HepG2 (cell line): ENCODE data around the gene ERBB3. TPM values are rescaled to one million over a fixed set of nuclear protein-coding genes. Genes with fewer than 3 reads are reported as not detected.
A peak's percentile ranks its signal among the peaks of the same experiment; 100 is the strongest.

Experiments
- FOXJ3 ChIP-seq: sonication (generic); formaldehyde crosslinking; IDR thresholded peaks from 2 replicates; pipeline ENCODE4 v1.4.0; 2020; ENCODE audit warnings: missing genetic modification reagents, mild to moderate bottlenecking, borderline replicate concordance
- FOXK1 ChIP-seq: sonication (generic); formaldehyde crosslinking; IDR thresholded peaks from 2 replicates; pipeline ENCODE4 v1.4.0; 2020; ENCODE audit warnings: low read depth, missing genetic modification reagents, borderline replicate concordance
- HMGXB4 ChIP-seq, 2 experiments: sonication (generic) in 1 of 2; formaldehyde crosslinking in 1 of 2; IDR thresholded peaks; 2 replicates each; pipeline versions ENCODE4 v1.4.0 to v1.6.1; 2018 to 2020; ENCODE audit warnings: missing genetic modification reagents in 2 of 2, borderline replicate concordance in 1 of 2, low read depth in 1 of 2, mild to moderate bottlenecking in 1 of 2, missing biosample characterization in 1 of 2
- MAX ChIP-seq: IDR thresholded peaks from 2 replicates; pipeline ENCODE4 v1.6.1; 2012; ENCODE audit warnings: inconsistent platforms
- NPAS2 ChIP-seq: sonication (generic); formaldehyde crosslinking; IDR thresholded peaks from 2 replicates; pipeline ENCODE4 v1.8.0; 2022; ENCODE audit warnings: mild to moderate bottlenecking, missing genetic modification reagents, borderline replicate concordance
- PAF1 ChIP-seq: IDR thresholded peaks from 2 replicates; pipeline ENCODE4 v1.6.1; 2016; ENCODE audit warnings: missing genetic modification reagents, missing compliant biosample characterization
- PAX8 ChIP-seq: sonication (generic); formaldehyde crosslinking; IDR thresholded peaks from 2 replicates; pipeline ENCODE4 v1.8.0; 2022; ENCODE audit warnings: mild to moderate bottlenecking, missing genetic modification reagents, borderline replicate concordance
- POLR2AphosphoS5 ChIP-seq: IDR thresholded peaks from 2 replicates; pipeline ENCODE4 v1.6.1; 2012; ENCODE audit warnings: low read depth, low read length
- RAD21 ChIP-seq: fragments of 450-650 bp; formaldehyde crosslinking; IDR thresholded peaks from 2 replicates; pipeline ENCODE4 v1.5.0; 2020; ENCODE audit warnings: mild to moderate bottlenecking
- RBM22 ChIP-seq: fragments of 200-400 bp; formaldehyde crosslinking; optimal IDR thresholded peaks from 2 replicates; pipeline ENCODE3; 2017; ENCODE audit warnings: mild to moderate bottlenecking, low read length, moderate library complexity
- REXO4 ChIP-seq: sonication (generic); formaldehyde crosslinking; IDR thresholded peaks from 2 replicates; pipeline ENCODE4 v1.8.0; 2022; ENCODE audit warnings: missing genetic modification reagents, mild to moderate bottlenecking, borderline replicate concordance
- U2AF2 ChIP-seq: fragments of 200-400 bp; formaldehyde crosslinking; IDR thresholded peaks from 2 replicates; pipeline ENCODE4 v1.6.1; 2017; ENCODE audit warnings: low read depth, mild to moderate bottlenecking, low read length
- XRCC5 ChIP-seq: fragments of 200-400 bp; formaldehyde crosslinking; optimal IDR thresholded peaks from 2 replicates; pipeline ENCODE3; 2017; ENCODE audit warnings: mild to moderate bottlenecking, low read length
- ZBTB38 ChIP-seq: sonication (generic); formaldehyde crosslinking; IDR thresholded peaks from 2 replicates; pipeline ENCODE4 v1.5.1; 2020; ENCODE audit warnings: mild to moderate bottlenecking, missing genetic modification reagents
- ZBTB39 ChIP-seq: sonication (generic); formaldehyde crosslinking; IDR thresholded peaks from 2 replicates; pipeline ENCODE4 v1.5.0; 2020; ENCODE audit warnings: missing genetic modification reagents
- ZNF136 ChIP-seq: sonication (generic); formaldehyde crosslinking; IDR thresholded peaks from 2 replicates; pipeline ENCODE4 v1.8.1; 2022; ENCODE audit warnings: low read depth, mild to moderate bottlenecking, moderate library complexity, missing genetic modification reagents
- ZNF17 ChIP-seq: sonication (generic); formaldehyde crosslinking; IDR thresholded peaks from 2 replicates; pipeline ENCODE4 v1.5.0; 2020; ENCODE audit warnings: mild to moderate bottlenecking, missing genetic modification reagents
- ZNF263 ChIP-seq: sonication (generic); formaldehyde crosslinking; IDR thresholded peaks from 2 replicates; pipeline ENCODE4 v1.4.0; 2020; ENCODE audit warnings: missing genetic modification reagents
- ZNF3 ChIP-seq: IDR thresholded peaks from 2 replicates; pipeline ENCODE4 v1.7.0; 2017; ENCODE audit warnings: inconsistent platforms
- ZNF652 ChIP-seq: IDR thresholded peaks from 2 replicates; pipeline ENCODE4 v1.6.1; 2016; ENCODE audit warnings: low read depth, borderline replicate concordance
- ZSCAN12 ChIP-seq: sonication (generic); formaldehyde crosslinking; IDR thresholded peaks from 2 replicates; pipeline ENCODE4 v1.9.0; 2021; ENCODE audit warnings: mild to moderate bottlenecking, missing genetic modification reagents
- polyA plus RNA-seq, 8 experiments: library from polyadenylated mRNA; depleted of rRNA in 3 of 8; stranded (reverse) in 7 of 8; unstranded in 1 of 8; fragments of >200 nt; fragmentation: Illumina TruSeq in 4 of 8; extraction: Trizol in 4 of 8; gene quantifications; 2 replicates each; pipeline versions ENCODE4 v1.2.1 to v1.2.3, GENCODE V29; 2011 to 2016; ENCODE audit warnings: low read depth in 4 of 8, missing spikeins in 1 of 8, mixed read lengths in 1 of 8; ENCODE audit not compliant: insufficient read depth in 1 of 8
- total RNA-seq, 5 experiments: library from RNA; depleted of rRNA; stranded (reverse); fragments of >200 nt; fragmentation: Illumina TruSeq; extraction: Trizol; gene quantifications; 2 replicates each; pipeline ENCODE4 v1.2.3, GENCODE V29; 2016; ENCODE audit warnings: low read depth in 1 of 5
- TF ChIP-seq, protein P1 (sequence below): sonication (generic); formaldehyde crosslinking; IDR thresholded peaks from 2 replicates; pipeline ENCODE4 v1.8.0; 2022; ENCODE audit warnings: missing genetic modification reagents, mild to moderate bottlenecking, inconsistent platforms, borderline replicate concordance
- TF ChIP-seq, protein P2 (sequence below): sonication (generic); formaldehyde crosslinking; IDR thresholded peaks from 2 replicates; pipeline ENCODE4 v1.8.1; 2023; ENCODE audit warnings: mild to moderate bottlenecking, missing genetic modification reagents, borderline replicate concordance
- TF ChIP-seq, protein P3 (sequence below): sonication (generic); formaldehyde crosslinking; IDR thresholded peaks from 2 replicates; pipeline ENCODE4 v1.4.0; 2020; ENCODE audit warnings: missing genetic modification reagents, borderline replicate concordance

ERBB3 gene
- total and polyA plus RNA-seq, 2 of the 13 experiments (the other 11 are each of a cell fraction or from before 2014, with no cell fraction given): 93.6 to 358 TPM

DNA sequence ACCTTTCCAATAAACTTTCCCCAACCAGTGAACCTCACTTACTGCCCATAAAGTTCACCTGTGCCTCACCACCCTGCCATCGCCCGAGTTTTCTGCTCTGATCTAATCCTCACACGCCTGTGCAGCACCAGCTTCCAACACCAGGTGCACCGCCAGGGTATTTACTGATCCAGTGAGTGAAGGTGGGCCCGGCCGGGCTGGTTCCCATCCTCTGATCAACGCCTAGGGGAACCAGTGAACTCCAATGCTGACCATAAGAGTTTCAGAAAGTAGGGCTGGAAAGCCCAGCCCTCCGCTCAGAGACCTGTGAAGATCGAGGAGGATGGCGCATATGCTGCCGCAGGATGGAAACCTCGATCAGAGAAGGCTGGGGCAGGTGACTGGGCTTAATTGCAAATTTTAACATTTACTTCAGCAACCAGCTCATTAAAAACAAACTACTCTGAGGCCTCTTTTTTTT lies 71.7 kb downstream of the ERBB3 start (continued):
- TF ChIP-seq ZBTB39 (no peak), PAX8 (CRISPR knock-in tag) (no peak), ZNF136 (CRISPR knock-in tag) (0 out of 2 replicates have a peak, but pooled peaks have one; percentile 8), MAX (peak; percentile 47; the same call in 1 of the 2 replicates), XRCC5 (peak; percentile 83), ZNF17 (CRISPR knock-in tag) (no peak), U2AF2 (no peak; the same call in 1 of the 2 replicates), ZNF652 (CRISPR knock-in tag) (no peak), REXO4 (CRISPR knock-in tag) (no peak), ZBTB38 (CRISPR knock-in tag) (0 out of 2 replicates have a peak, but pooled peaks have one; percentile 22), FOXK1 (CRISPR knock-in tag) (no peak), HMGXB4 (CRISPR knock-in tag; IDR thresholded peaks at IDR 0.05; ENCODE audit: borderline replicate concordance in 1 of 2, low read depth in 1 of 2) (no peak), NPAS2 (CRISPR knock-in tag) (no peak), RAD21 (CRISPR knock-in tag) (0 out of 2 replicates have a peak, but pooled peaks have one; percentile 29), POLR2AphosphoS5 (peak; percentile 58; the same call in 1 of the 2 replicates), RBM22 (no peak), ZNF3 (CRISPR knock-in tag) (no peak), PAF1 (CRISPR knock-in tag) (no peak), FOXJ3 (CRISPR knock-in tag) (0 out of 2 replicates have a peak, but pooled peaks have one; percentile 2), ZNF263 (CRISPR knock-in tag) (0 out of 2 replicates have a peak, but pooled peaks have one; percentile 30), ZSCAN12 (CRISPR knock-in tag) (0 out of 2 replicates have a peak, but pooled peaks have one; percentile 42)
- TF ChIP-seq, protein P1, sequence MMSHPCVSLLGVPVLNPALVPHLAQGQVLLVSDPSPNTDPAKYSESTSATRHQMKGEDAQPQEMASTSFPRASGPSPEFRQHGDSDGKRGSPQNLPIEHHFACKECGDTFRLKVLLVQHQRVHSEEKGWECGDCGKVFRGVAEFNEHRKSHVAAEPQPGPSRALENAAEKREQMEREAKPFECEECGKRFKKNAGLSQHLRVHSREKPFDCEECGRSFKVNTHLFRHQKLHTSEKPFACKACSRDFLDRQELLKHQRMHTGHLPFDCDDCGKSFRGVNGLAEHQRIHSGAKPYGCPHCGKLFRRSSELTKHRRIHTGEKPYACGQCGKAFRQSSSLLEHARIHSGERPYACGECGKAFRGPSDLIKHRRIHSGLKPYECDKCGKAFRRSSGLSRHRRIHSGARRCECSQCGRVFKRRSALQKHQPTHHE (CRISPR knock-in tag): no peak
- TF ChIP-seq, protein P2, sequence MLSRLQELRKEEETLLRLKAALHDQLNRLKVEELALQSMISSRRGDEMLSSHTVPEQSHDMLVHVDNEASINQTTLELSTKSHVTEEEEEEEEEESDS (CRISPR knock-in tag): no peak
- TF ChIP-seq, protein P3, sequence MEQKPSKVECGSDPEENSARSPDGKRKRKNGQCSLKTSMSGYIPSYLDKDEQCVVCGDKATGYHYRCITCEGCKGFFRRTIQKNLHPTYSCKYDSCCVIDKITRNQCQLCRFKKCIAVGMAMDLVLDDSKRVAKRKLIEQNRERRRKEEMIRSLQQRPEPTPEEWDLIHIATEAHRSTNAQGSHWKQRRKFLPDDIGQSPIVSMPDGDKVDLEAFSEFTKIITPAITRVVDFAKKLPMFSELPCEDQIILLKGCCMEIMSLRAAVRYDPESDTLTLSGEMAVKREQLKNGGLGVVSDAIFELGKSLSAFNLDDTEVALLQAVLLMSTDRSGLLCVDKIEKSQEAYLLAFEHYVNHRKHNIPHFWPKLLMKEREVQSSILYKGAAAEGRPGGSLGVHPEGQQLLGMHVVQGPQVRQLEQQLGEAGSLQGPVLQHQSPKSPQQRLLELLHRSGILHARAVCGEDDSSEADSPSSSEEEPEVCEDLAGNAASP (CRISPR knock-in tag): no peak
